Spleen (tissue), 11 donors: ENCODE data around the gene CCSAP. TPM values are rescaled to one million over a fixed set of nuclear protein-coding genes. Genes with fewer than 3 reads are reported as not detected.

Source experiments
- DNase-seq: peaks from one replicate; pipeline ENCODE4 v3.0.0-alpha.2; 2020
- H3K27ac ChIP-seq, 8 donors: fragments of 200-600 bp; sonication (generic) in 7 of 8; 1 replicate in 4 of 8; 2 replicates in 4 of 8; pipeline versions ENCODE4 v1.5.0 to v1.8.0; 2016 to 2021; ENCODE audit warnings: inconsistent platforms in 4 of 8, mild to moderate bottlenecking in 4 of 8, moderate library complexity in 1 of 8
- H3K27me3 ChIP-seq, 7 donors: fragments of 200-600 bp; sonication (generic) in 6 of 7; replicated peaks in 1 of 7; 1 replicate in 4 of 7; 2 replicates in 3 of 7; pipeline versions ENCODE4 v1.5.0 to v1.8.0; 2016 to 2021; ENCODE audit warnings: inconsistent platforms in 3 of 7, mild to moderate bottlenecking in 1 of 7
- H3K36me3 ChIP-seq, 6 donors: fragments of 200-600 bp; sonication (generic) in 5 of 6; 1 replicate in 4 of 6; 2 replicates in 2 of 6; pipeline versions ENCODE4 v1.5.0 to v1.8.0; 2016 to 2021; ENCODE audit warnings: inconsistent platforms in 2 of 6
- H3K4me1 ChIP-seq, 6 donors: fragments of 200-600 bp; sonication (generic) in 5 of 6; 1 replicate in 3 of 6; 2 replicates in 3 of 6; pipeline versions ENCODE4 v1.5.0 to v1.8.0; 2016 to 2021; ENCODE audit warnings: inconsistent platforms in 3 of 6
- H3K4me3 ChIP-seq, 8 donors: fragments of 200-600 bp; sonication (generic) in 7 of 8; 1 replicate in 4 of 8; 2 replicates in 4 of 8; pipeline versions ENCODE4 v1.5.0 to v1.8.0; 2016 to 2021; ENCODE audit warnings: inconsistent platforms in 4 of 8, mild to moderate bottlenecking in 4 of 8, moderate library complexity in 2 of 8
- H3K9me3 ChIP-seq, 8 donors: fragments of 200-600 bp; sonication (generic) in 7 of 8; 1 replicate in 4 of 8; 2 replicates in 4 of 8; pipeline versions ENCODE4 v1.5.0 to v1.8.0; 2016 to 2021; ENCODE audit warnings: inconsistent platforms in 4 of 8
- POLR2A ChIP-seq, 3 donors: fragments of 450-650 bp; IDR thresholded peaks; one replicate each; pipeline ENCODE4 v1.5.1; 2017; ENCODE audit warnings: antibody characterized with exemption in 3 of 3, mild to moderate bottlenecking in 1 of 3
- POLR2AphosphoS5 ChIP-seq, 3 donors: sonication (generic); formaldehyde crosslinking; IDR thresholded peaks; one replicate each; pipeline ENCODE4 v1.5.1; 2017; ENCODE audit warnings: antibody characterized with exemption in 3 of 3
- WGBS, 5 donors: extraction: QIAGEN DNeasy Blood & Tissue Kit in 3 of 5; methylation state at CpG; one replicate each; pipeline versions ENCODE4 v1.1.5 to v1.1.7; 2013 to 2018; 5-methylcytosine and 5-hydroxymethylcytosine counted together
- intact Hi-C: fragments of 100-400 bp; cut with DNase I; formaldehyde crosslinking; loops from one replicate; pipeline ENCODE4 v1.15.0; 2023; ENCODE audit warnings: low total_unique reads
- polyA plus RNA-seq, 3 donors: library from polyadenylated mRNA; stranded (reverse); fragments of 200-250 nt; gene quantifications; one replicate each; pipeline ENCODE4 v1.2.1, GENCODE V29; 2013
- total RNA-seq, 7 donors: library from RNA; depleted of rRNA in 3 of 7; stranded (reverse); fragments of >200 nt in 3 of 7; fragmentation: NEBNext Ultra II Directional in 4 of 7; extraction: Animal tissue kit (Norgen Biotek cat#: 25700) in 4 of 7; gene quantifications; one replicate each; pipeline versions ENCODE4 v1.1.0 to v1.2.1, GENCODE V29; 2016 to 2021
- TF ChIP-seq, protein P1 (sequence below), 11 experiments: fragments of 200-600 bp in 7 of 11; fragments of 450-650 bp in 4 of 11; sonication (generic) in 4 of 11; IDR thresholded peaks in 8 of 11; conservative IDR thresholded peaks in 3 of 11; 1 replicate in 7 of 11; 2 replicates in 4 of 11; pipeline versions ENCODE4 v1.4.0 to v1.8.0; 2016 to 2021; ENCODE audit warnings: antibody characterized with exemption in 11 of 11, inconsistent platforms in 4 of 11, mild to moderate bottlenecking in 1 of 11
- donor health status: healthy with polysubstance abuse.
- donor health status: DM: no; HTN: no; CAD: no; lungs with moderate emphysema.
- donor health status: DM: no; HTN: no; CAD: no.
- donor health status: Bipolar disorder and iron deficiency.
- donor health status: healthy.
- donor health status: DM: no; HTN: no; CAD: no.
- donor health status: DM: yes; HTN: yes; CAD: no.

The CCSAP gene
- total and polyA plus RNA-seq, 10 donors = 2.1 to 11.4 (median 8.8) TPM

DNA sequence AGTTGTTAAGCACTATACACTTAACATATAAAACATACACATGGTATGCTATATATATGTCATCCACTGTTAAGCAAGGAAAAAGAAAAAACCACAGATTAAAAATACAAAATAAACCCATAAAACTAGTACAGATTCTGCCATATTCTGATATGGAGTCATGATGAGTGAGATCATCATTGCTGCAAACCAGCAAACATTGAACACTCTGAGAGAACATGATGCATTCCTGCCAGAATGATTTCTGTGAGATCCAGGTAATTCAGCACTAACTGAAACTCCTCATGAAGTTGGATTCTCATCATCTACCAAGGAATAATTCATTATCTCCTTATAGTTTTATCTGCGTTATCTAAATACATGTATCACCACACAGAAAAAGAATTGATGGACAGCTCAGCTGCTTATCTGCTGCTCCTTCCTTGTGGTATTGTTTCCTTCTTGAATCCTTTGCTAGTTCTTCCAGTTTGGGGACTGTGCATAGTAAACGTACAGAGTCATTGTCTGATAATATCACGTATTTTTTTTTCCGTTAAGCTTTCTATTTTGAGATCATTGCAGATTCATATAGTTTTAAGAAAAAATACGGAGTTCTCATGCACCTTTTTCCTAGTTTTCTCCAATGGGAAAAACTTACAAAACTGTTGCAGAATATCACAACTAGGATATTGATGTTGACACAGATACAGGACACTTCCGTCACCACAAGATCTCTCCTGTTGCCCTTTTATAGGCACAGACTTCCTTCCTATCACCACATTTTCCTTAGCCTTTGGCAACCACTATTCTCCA lies 62.6 kb downstream of the CCSAP start:
- TF ChIP-seq POLR2AphosphoS5 (IDR thresholded peaks at IDR 0.05) = no peak
- no peak for TF ChIP-seq POLR2A (IDR thresholded peaks at IDR 0.05)
- TF ChIP-seq, protein P1, sequence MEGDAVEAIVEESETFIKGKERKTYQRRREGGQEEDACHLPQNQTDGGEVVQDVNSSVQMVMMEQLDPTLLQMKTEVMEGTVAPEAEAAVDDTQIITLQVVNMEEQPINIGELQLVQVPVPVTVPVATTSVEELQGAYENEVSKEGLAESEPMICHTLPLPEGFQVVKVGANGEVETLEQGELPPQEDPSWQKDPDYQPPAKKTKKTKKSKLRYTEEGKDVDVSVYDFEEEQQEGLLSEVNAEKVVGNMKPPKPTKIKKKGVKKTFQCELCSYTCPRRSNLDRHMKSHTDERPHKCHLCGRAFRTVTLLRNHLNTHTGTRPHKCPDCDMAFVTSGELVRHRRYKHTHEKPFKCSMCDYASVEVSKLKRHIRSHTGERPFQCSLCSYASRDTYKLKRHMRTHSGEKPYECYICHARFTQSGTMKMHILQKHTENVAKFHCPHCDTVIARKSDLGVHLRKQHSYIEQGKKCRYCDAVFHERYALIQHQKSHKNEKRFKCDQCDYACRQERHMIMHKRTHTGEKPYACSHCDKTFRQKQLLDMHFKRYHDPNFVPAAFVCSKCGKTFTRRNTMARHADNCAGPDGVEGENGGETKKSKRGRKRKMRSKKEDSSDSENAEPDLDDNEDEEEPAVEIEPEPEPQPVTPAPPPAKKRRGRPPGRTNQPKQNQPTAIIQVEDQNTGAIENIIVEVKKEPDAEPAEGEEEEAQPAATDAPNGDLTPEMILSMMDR (IDR thresholded peaks at IDR 0.05 in 8 of 11, conservative IDR thresholded peaks at IDR 0.05 in 3 of 11) = no peak
- 47 to 69% (median 64%) methylated on average over 6 of the region's 6 CpGs for WGBS, 5 donors
- DNase-seq = no peak
- Histone ChIP-seq H3K27ac (no peak overlapping the region), H3K9me3 (no peaks in the 10 kb centered on the region), H3K36me3 (peaks cover 0 to 8% (median 0%) of the 10 kb centered on the region in 6 donors), H3K27me3 (no peaks in the 10 kb centered on the region), H3K4me3 (no peak overlapping the region), H3K4me1 (peaks cover 0 to 41% (median 10%) of the 10 kb centered on the region in 6 donors)
- intact Hi-C loops = loop anchor here (10.0 kb wide), 1 partner anchor 175 kb away; no protein-coding TSS in a partner anchor

DNA sequence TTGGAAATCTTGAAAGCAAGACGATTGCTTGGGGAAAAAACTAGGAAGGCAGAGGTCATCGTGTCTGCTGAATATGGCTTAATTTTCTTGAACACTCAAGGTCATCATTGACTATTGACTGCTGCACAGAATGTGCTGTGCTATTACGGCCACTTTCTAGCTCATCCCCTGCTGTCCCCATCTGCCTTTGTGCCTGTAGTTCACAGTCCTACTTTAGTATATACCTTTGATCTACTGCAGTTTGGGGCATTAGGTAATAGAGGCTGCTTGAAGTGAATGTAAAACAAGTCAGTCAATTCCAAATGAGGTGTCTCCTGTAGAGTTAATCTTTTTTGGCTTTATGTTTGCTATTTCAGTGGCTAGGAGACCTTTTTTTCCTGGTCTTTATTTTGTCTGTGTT lies 63.6 kb downstream of the CCSAP start:
- Histone ChIP-seq H3K9me3 (no peaks in the 10 kb centered on the region), H3K4me1 (peaks cover 0 to 49% (median 15%) of the 10 kb centered on the region in 6 donors), H3K27me3 (no peaks in the 10 kb centered on the region), H3K36me3 (peaks cover 0 to 8% (median 0%) of the 10 kb centered on the region in 6 donors), H3K4me3 (no peak overlapping the region), H3K27ac (no peak overlapping the region)
- WGBS, 5 donors = 70 to 80% (median 73%) methylated on average over 3 of the region's 3 CpGs
- intact Hi-C loops = no loop called here
- TF ChIP-seq POLR2A (IDR thresholded peaks at IDR 0.05) = no peak
- TF ChIP-seq, protein P1 (IDR thresholded peaks at IDR 0.05 in 8 of 11, conservative IDR thresholded peaks at IDR 0.05 in 3 of 11) = no peak
- no peak for TF ChIP-seq POLR2AphosphoS5 (IDR thresholded peaks at IDR 0.05)
- no peak for DNase-seq

DNA sequence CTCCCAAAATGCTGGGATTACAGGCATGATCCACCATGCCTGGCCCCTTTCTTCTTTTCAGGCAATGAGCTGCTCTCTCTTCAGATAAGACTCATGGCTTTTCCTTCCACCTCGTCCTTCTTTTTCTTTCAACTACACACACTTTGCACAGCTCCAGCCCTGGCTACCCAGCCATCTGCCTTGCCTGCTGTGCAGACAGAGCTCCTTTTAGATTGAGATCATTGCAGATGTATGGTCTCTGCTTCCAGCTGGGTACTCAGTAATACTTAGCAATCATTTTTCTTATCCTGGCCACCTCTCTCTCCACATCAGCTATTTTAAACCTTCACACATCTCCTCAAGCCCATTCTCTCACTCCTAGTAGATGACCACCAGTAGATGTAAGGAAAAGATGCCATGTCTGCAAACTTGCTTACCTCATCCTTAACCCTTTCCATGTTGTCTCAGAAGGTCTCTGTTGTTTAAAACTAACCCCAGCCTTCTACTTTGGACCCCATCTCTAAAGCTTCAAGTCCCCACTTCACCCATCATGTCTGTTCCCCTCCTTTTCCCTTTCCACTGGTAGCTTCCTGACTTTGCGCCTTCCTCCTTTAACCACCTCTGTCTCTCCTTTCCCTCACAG lies 64.6 kb downstream of the CCSAP start:
- TF ChIP-seq POLR2AphosphoS5 (IDR thresholded peaks at IDR 0.05) (no peak), POLR2A (IDR thresholded peaks at IDR 0.05) (no peak)
- TF ChIP-seq, protein P1 (IDR thresholded peaks at IDR 0.05 in 8 of 11, conservative IDR thresholded peaks at IDR 0.05 in 3 of 11) = no peak
- peaks cover 6 to 59% (median 23%) of the 10 kb centered on the region in 6 donors for H3K4me1 ChIP-seq
- H3K36me3 ChIP-seq = peaks cover 0 to 8% (median 0%) of the 10 kb centered on the region in 6 donors
- H3K27me3 ChIP-seq = no peaks in the 10 kb centered on the region
- no peak overlapping the region for H3K27ac ChIP-seq
- no peaks in the 10 kb centered on the region for H3K9me3 ChIP-seq
- no peak for DNase-seq
- no peak overlapping the region for H3K4me3 ChIP-seq
- intact Hi-C loops = no loop called here
- 84 to 98% (median 89%) methylated on average over 2 of the region's 2 CpGs for WGBS, 5 donors

DNA sequence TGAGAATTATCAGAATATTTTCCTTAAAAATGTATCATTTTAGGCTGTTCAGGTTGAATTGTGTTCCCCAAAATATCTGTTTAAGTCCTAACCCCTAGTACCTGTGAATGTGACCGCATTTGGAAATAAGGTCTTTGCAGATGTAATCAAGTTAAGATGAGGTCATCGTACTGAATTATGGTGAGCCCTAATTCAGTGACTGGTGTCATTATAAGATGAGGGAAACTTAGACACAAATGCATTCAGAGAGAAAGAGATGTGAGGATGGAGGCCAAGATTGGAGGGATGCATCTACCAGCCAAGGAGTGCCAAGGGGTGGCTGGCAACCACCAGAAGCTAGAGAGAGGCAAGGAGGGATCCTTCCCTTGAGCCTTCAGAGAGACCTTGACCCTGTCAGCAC lies 67.8 kb downstream of the CCSAP start:
- WGBS, 5 donors = 96 to 99% (median 98%) methylated on average over 2 of the region's 2 CpGs
- intact Hi-C loops = no loop called here

More for the DNA sequence above, 67.8 kb downstream of the CCSAP start:
- Histone ChIP-seq H3K36me3 (peaks cover 0 to 8% (median 0%) of the 10 kb centered on the region in 6 donors), H3K9me3 (peaks cover 0 to 8% (median 0%) of the 10 kb centered on the region in 8 donors), H3K4me3 (no peak overlapping the region), H3K27me3 (no peaks in the 10 kb centered on the region), H3K27ac (no peak overlapping the region), H3K4me1 (peaks cover 20 to 67% (median 36%) of the 10 kb centered on the region in 6 donors)
- TF ChIP-seq POLR2AphosphoS5 (IDR thresholded peaks at IDR 0.05) (no peak), POLR2A (IDR thresholded peaks at IDR 0.05) (no peak)
- TF ChIP-seq, protein P1 (IDR thresholded peaks at IDR 0.05 in 8 of 11, conservative IDR thresholded peaks at IDR 0.05 in 3 of 11) = no peak
- DNase-seq = no peak
